ENCODE results near the gene ANKHD1.
A peak's percentile ranks its signal among the peaks of the same experiment; 100 is the strongest.

ANKHD1 gene

DNA sequence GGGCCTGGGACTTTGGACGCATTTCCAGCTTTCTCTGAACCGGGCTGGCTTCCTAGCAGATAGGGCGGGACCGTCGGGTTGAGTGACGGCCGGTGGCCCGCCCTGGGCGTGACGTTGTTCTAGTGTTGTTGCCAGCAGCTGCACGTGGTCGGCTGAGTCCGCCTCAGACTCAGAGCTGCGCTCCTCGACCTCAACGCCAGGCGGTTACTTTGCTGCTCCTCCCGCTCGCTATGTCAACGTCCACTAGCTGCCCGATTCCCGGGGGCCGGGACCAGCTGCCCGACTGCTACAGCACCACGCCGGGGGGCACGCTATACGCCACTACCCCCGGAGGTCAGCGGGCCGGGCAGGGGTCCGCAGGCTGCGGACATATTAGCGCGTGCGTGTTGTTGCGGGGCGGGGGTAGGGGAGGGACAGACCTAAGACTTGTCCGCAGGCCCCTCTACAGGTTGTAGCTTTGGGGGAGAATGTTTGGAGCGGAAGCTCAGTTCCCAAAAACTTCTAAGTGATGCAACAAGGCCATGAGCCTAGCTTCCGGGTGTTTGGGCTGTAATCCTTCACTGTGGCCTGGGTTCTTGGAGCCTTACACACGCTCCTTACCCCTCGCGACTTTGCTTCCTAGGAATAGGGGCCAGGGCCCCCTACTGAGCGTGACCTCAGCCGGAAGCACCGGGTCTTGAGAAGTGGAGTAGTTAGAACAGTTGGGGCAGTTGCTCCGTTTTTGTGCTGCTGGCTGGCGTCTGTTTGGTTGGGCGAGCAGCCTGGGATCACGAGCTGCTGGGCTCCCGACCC is 146.1 kb downstream of the ANKHD1 start, which contains the start of gene EIF4EBP3:
Gene EIF4EBP3 (plus strand): TSS at position 155 of the 792 bp plus-strand sequence. CDS start 76 bp downstream, at position 231.
- DNase-seq = peak; percentile 91

DNA sequence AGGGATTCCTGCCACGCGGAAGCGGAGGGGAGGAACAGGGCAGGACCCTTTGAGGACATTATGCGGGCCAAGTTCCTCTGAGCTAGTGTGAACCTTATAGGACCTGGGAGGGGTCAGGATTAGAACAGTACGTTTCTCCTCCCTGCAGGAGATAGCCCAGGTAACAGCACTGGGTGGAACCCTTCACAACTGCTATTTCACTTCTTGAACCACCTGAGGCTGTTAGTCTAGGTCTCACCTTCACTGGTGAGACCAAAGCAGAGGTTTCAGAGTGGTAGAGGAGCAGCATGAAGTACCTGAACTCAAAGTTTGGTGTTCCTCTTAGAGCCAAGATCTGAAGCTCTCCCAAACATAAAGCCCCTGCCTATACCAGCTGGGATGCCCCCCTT is 146.7 kb downstream of the ANKHD1 start:
- DNase-seq = no peak

DNA sequence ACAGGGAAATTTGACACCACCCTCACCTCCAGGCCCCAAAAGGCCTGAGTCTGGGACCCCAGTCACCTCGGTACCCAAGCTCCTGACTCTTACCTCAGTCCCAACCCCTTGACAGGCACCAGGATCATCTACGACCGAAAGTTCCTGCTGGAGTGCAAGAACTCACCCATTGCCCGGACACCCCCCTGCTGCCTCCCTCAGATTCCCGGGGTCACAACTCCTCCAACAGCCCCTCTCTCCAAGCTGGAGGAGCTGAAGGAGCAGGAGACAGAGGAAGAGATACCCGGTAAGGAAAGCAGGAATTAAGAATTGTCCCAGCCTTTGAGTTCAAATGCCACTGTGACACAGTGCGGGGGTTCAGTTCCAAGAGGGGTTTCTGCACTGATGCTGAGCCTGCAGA is 147.2 kb downstream of the ANKHD1 start:
- DNase-seq = no peak

DNA sequence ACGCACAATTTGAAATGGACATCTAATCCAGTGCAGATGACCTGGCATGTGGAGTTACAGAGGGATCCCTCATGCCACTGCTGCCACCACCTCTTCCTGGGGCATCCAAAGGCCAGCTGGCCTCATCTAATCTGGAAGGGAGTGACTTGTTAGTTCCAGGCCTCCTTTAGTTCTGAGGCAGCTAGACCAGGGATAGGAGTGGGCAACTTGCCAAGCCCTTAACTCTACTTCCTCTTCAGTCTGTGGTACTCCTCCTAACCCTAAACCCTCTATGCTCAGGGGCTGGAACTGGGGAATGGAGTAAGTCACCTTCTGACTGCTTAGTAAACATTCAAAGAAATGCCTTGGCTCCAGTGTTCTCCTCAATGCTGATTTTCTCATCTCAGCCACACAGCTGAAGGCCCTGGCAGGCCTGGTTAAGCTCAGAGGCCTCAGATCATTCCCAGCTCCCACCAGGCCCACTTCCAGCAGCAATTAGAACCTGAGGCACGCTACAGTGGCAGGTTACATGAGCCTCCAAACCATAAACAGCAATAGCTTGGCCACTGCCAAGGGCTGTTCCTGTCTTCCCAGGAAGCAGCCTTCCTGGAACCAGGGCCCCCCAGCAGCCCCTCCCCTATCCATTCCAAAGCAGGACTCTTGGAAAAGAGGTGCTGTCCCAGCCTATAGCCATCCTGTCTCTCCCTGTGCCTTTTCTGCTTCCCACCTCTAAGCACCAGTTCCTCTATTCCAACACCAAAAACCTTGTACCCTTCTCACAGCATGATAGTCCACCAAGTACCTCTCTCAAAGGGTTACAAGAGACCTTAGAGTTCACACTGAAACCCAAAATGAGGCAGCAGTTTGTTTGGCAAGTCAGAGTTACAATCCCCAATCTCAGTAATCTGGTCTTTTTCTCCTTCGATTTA is 147.9 kb downstream of the ANKHD1 start:
- DNase-seq = no peak

DNA sequence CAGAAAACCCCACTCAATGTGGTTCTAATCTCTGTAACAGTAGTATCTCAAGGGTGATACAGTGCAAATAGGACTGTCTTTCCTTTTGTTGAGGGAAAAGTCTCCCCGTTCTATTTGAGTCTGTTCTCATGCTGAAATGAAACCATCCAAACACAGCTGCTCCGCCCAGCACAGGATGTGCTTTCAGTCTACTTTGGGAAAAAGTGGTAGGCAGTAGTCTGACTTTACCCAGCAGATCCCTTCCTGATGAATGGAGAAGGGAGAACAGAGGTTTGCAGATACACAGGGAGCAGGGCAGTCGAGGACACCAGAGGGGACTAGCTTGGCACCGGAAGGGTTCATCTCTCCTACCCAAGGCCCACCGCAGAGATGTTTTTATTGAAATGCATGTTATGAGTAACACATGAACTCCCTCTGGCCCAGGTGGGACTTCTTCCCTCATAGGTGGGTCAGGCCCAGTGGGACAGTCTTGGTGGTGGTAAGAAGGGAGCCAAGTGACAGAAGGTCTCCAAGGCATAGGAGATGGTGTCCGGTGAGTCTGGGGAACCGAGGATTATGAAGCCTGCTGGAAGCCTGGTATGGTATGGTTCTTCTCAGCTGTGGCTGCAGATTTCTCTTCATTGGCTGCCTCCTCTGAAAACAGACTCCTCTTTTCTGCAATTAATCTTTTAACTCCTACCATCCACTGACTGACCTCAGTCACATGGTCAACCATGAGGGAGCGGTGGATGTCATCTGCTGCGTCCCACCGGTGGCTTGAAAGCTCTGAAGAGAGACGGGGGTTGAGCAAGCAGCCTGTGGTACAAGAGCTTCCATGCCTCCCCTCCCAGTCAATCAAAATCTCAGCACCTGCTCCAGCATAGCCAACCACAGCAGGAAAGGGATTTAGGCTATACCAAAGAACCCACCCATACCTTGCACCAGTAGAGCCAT is 148.8 kb downstream of the ANKHD1 start:
- no peak for DNase-seq

DNA sequence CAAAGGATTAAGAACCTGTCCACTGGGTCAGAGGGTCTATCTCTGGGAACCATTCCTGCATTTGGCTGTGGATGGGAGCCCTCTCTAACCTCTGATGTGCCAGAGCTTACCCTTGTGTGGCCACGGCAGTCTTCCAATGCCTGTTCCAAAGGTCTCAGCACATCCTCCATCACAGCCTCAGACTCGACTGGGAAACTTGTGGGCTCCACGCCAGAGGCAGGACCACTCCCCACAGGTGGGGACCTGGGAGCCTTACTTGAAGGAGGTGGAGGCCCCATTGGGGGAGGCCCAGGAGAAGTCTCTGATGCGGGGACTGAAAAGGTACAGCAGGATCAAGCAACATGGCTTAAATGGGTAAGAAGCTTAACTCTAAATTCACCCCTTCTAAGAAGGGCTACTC is 150.2 kb downstream of the ANKHD1 start:
- DNase-seq = no peak

DNA sequence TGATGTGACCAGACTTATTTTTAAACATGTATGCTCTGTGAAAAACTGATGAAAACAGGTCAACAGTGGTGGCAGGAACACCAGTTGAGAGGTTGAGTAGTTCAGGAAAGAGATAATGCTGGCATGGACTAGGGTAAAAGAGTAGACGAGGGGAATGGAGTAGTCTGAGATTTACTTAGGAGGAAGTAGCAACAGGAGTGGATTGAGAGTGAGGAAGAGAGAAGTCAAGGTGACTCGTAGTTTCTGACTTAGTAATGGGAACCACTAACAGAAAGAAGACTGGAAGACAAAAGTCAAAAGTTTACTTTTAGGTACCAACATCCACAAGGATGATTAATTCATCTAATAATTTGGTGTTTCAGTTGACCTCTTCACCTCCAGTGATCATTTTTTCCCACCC is 152.0 kb downstream of the ANKHD1 start:
- no peak for DNase-seq

DNA sequence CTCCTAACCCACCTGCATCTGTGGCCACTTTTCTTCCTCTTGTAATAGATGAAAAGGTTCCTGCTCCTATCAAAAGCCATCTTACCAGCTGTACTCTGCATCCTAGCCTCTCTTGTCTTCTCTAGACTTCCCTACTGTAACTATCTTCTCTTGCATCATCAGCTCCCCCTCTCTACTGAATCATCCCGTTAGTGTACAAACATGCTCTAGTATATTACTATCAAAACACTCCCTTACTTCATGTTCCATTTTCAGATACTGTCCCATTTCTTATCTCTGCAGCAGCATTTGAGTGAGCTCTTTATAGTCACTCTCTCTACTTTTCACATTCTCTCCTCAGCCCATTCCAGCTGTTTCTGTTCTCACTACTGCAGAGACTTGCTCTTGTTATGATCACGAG is 152.8 kb downstream of the ANKHD1 start:
- DNase-seq = no peak

DNA sequence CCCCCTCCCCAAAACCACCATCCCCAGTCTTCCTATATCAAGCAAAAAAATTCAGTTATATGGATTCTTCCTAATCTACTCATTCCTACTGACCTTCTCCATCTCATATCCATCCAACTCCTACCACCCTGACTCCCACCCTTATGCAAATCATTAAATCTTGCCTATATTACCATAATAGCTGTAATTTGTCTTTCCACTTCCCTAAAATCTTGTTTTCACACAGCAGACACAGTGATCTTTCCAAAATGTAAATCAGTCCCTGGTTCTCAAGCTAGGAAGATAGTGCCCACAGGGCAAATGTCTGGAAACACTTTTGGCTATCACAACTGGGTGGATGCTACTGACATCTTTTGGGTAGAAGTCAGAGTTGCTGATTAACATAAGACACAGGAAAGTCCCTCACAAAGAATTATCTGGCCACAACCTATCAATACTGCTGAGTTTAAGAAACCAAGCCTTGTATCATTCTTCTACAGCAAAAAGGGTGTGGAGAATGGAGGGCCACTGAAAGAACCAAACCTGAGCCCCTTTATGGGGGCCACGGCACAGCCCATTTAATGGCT is 154.2 kb downstream of the ANKHD1 start:
- no peak for DNase-seq

DNA sequence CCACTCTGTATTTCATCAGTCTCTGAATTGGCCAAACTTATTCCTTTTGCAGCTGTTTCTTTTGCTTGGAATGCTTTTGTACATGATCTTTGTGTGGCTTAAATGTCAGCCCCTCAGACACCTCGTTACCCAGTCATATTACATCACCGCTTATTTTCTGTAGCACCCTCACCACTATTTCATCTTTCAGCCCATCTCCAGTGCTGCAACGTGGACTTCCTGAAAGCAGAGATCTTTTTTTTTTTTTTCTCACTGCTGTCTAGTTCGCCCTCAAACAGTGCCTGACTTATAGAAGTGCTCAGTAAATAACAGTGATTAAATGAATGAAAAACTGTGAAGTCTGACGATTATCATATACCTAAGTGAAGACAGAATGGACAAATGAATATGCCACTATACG is 154.8 kb downstream of the ANKHD1 start:
- no peak for DNase-seq

DNA sequence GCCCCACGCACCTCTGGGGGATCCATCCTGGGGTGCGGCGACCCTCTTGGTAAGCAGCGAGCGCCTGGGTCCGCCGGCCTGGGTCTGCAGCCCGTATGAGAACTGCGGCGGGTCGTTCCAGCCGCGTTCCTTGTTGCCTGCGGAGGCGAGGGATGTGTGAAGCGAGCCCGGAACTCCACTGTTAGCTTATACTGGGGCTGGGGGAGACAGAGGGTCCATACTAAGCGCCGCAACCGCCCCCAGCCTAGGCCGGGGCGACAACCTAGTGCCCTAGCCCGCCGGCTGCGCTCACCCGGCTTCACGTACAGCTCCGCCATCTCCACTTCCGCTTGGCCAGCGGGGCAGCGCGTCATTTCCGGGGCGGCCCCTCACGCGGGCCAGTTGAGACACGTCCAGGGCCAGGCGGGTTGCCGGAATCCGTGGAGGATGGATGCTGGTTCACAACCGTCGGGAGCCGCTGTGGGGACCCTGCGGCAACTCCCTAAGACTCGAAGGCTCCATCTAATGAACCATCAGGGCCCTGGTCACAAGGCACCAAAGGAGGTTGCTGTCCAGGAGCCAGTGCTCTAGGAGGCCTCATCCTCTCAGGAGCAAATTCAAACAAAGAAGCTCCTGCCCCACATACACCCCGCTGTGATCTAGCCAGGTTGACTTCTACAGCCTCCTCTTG is 155.6 kb downstream of the ANKHD1 start, which contains the start of gene SRA1:
Gene SRA1 (minus strand): TSS at position 338 of the 670 bp plus-strand sequence. CDS start 21 bp downstream, at position 317.
- peak; percentile 90 for DNase-seq

DNA sequence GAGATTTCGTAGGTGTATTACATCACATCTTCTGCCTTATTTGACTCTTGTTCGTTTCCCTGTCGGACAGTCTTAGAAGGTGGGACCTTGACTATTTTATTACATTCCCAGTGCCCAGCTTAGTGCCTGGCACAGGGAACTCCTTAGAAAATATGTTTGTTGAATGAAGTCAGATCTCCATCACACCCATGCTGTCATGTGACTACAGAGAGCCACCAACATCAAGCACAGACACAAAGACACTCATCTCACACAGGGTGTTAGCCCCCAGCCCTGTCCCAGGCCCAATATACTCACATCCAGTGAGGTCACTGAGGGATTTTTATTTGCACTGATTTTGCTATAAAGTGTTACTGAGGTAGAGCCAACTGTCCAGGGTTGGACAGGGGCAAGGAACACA is 156.3 kb downstream of the ANKHD1 start:
- no peak for DNase-seq

DNA sequence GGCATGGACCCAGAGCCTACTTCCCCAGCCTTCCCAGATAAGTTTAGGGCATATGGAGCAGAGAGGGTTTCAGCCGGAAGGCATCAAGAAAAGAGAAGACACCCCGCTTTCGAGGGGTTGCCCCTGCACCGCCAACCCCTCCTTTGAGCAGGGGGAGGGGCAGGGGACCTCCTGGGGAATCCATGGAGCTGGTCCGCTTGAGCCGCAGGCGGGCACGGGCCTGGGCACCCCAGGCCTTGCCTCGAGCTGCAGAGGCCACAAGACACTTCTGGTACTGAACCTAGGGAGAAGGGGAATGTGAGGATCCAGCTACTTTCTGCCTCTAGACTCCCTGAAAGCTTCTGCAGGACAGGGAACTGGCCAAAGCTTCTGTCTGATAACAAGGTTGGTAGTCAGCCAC is 156.9 kb downstream of the ANKHD1 start:
- DNase-seq = no peak

DNA sequence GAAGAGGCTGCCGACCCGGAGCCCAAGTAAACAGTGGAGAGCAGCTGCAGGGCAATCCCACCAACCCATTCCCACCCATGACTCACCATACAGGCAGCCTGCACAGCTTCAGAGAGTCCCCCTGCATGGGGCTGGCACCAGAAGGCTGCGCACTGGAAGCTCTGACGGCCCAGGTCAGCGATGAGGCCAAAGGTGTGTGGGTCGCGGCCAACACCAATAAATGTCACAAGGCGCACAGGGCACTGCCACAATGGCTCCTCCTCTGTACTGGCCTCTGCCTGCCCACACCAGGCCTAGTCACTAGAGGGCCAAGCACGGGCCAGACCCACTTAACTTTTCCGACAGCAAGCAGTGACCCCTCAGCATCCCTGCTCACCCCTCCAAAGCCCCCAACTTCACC is 158.6 kb downstream of the ANKHD1 start:
- DNase-seq = no peak

DNA sequence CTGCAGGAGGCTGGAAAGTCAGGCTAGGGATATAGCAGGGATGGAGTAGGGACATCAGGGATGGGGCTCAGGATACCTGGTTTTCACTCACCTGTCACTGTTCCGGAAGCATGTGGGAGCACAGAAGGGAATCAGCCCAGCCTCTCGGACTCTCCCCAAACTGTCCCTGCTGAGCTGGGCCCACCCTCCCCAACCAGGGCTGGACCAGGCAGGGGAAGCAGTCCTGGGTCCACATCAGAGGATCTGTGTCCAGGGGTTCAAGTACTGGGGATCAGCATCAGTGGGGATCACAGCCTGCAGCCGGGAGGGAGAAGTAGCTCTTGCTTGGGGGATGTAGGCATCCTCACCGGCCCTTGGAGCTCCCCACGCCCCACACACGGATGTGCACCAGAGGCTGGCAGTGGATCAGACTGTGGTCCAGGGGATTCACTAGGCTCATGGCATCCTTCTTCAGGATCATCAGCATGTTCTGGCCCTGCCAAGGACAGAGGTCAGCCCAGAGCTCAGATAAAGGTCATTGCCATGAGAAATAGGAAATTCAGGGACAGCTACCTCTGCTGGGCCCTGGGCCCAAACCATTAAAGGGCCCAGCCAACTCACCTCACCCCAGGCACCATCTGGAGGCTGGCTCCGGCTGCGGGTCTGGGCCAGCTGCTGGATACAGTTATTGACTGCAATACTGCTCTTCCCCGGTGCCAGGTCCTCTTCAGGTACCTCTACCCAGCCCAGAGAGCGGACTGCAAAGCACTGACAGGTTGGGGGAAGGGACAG is 160.3 kb downstream of the ANKHD1 start:
- no peak for DNase-seq

DNA sequence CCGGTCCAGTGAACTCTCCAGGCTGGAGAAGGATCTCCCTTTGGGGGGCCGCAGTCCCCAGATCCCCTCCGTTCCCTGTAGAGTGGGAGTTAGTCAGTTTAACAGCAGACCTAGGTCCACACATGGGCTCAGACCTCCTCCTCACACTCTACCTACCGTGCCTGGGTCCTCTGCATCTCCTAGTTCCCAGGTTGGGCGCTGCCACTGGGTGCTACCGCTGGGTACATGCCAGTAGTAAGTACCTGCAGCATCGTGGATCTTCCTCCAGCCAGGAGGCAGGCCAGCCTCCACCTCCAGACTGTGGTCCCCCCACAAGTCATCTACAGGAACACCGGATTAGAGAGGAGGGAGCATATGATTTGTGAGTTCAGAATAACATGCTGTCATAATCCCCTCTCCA is 162.0 kb downstream of the ANKHD1 start:
- no peak for DNase-seq

DNA sequence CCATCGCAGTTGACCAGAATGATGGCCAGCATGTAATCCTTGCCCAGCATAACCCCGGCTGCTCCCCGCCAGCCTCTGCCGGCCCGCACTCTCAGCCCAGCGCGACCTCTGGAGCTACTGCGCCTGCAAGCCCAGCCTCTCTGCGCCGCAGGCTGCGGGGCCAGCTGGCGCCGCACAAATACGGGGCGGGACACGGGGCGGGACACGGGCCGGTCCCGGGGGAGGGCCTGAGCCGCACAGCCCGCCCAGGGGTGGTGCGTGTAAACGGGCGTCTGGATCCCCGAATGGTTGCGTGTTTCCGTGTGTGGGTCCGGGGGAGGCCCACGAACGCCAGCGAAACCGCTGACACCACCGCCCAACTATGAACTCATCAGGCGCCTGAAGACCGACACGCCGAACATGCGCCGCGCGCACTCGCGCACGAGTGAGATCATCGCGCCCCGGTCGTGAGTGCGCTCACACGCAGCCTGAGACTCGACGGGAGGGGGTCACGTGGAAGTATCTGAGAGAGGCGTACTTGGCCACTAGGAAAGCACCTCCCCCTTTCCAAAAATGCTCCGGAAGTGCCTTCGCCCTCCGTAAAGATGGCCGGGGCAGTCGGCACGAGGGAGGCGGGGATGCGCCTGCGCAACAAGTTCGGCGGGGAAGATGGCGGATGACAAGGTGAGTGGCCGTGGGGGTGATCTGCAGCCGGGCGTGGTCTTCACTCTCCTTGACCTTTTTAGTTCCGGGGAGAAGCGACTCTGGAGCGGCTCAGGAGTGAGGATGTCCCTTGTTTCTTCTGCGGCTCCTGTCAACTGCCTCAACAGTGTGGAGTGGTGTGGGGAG is 162.8 kb downstream of the ANKHD1 start, which contains the start of the genes APBB3 and SLC35A4:
Gene APBB3 (minus strand): TSS at position 403 of the 828 bp plus-strand sequence. CDS start 353 bp downstream, at position 50.
Gene SLC35A4 (plus strand): TSS at position 633 of the 828 bp plus-strand sequence. CDS start 2,342 bp downstream, outside the sequence.
- DNase-seq = peak; percentile 97

DNA sequence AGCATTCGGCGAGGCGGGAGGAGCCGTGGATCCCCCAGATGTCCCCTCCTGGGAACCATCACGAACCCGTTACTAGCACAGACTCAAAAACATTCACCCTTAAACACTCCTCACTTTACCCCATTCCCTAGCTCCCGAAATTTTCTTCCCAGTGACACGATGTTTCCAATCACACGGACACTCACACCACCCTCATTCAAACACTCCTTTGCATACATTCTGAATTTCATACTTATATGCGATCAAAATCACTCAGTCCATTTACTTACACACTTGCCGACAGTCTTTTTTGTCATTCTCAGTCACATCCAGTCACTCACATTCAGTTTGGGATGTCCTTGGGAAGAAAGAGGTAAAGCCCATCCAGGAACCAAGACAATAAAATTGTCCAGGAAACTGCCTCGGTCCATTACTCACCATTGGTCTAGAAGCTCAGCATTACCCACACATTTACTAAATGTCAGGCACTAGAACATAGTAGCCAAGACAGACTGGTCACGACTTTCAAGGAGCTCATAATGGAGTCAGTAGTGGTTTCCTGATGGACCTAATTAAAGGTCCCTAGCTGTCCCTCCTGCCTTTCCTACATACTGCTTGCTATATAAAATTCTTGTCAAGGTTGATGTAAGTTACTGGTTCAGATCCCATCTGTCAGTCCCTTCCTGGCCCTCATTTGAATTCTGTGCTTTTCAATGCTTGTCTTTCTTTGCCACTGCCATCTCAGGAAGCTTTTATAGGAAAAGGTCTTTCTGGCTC is 163.6 kb downstream of the ANKHD1 start:
- no peak for DNase-seq

DNA sequence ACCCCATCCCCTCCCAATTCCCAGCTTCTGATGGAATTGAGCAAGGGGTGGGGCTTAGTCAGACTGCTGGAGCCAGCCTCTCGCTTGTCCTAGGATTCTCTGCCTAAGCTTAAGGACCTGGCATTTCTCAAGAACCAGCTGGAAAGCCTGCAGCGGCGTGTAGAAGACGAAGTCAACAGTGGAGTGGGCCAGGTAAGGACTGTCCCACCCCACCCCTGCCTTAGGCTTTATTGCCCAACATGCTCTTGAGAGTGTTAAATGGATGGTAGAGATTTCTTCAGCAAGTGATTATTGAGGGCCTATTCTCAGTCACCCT is 164.1 kb downstream of the ANKHD1 start:
- DNase-seq = no peak
